OCI-LY7 (cell line): ENCODE results near the gene FAM3C. TPM values are rescaled to one million over a fixed set of nuclear protein-coding genes. Genes with fewer than 3 reads are reported as not detected.

Experiments
- BruUV-seq: library from RNA; stranded (reverse); fragments of 400-500 nt; replicated peaks from 2 replicates; lab custom pipeline; 2021; lab: Mats Ljungman, UMichigan
- CTCF ChIA-PET: fragments of 300-600 bp; sonication (Branson Sonifier 250); formaldehyde crosslinking; loops from one replicate; lab custom pipeline; 2022; ENCODE audit warnings: antibody characterized with exemption; ENCODE audit not compliant: unreplicated experiment; lab: Charles Lee
- POLR2A ChIA-PET: fragments of 300-600 bp; sonication (Branson Sonifier 250); formaldehyde crosslinking; loops from one replicate; lab custom pipeline; 2022; ENCODE audit warnings: antibody characterized with exemption; lab: Charles Lee
- DNase-seq: peaks from one replicate; pipeline ENCODE4 v3.0.0-alpha.2; 2015; ENCODE audit warnings: low spot score
- H2AFZ ChIP-seq: fragments of 200-600 bp; sonication (generic), shearing (Covaris generic); 2 replicates; pipeline ENCODE4 v1.6.1; 2014; ENCODE audit warnings: mild to moderate bottlenecking, antibody characterized with exemption, low read length, moderate library complexity
- H3K27ac ChIP-seq: fragments of 200-600 bp; sonication (generic); 2 replicates; pipeline ENCODE4 v1.5.1; 2014; ENCODE audit warnings: mixed run types, low read depth, mild to moderate bottlenecking, moderate library complexity, low read length, inconsistent platforms; ENCODE audit not compliant: poor library complexity, severe bottlenecking
- H3K36me3 ChIP-seq: fragments of 200-600 bp; sonication (generic); 2 replicates; pipeline ENCODE4 v1.6.1; 2014; ENCODE audit warnings: mild to moderate bottlenecking, antibody characterized with exemption, low read length, moderate library complexity, mixed read lengths; ENCODE audit not compliant: insufficient read depth
- H3K4me1 ChIP-seq: fragments of 200-600 bp; sonication (generic); 2 replicates; pipeline ENCODE4 v1.5.1; 2014; ENCODE audit warnings: mild to moderate bottlenecking, low read length; ENCODE audit not compliant: insufficient read depth, poor library complexity, severe bottlenecking
- H3K4me2 ChIP-seq: fragments of 200-600 bp; sonication (generic); 2 replicates; pipeline ENCODE4 v1.6.1; 2014; ENCODE audit warnings: mild to moderate bottlenecking, low read length
- H3K4me3 ChIP-seq: fragments of 200-600 bp; sonication (generic); 2 replicates; pipeline ENCODE4 v1.5.1; 2014; ENCODE audit warnings: mild to moderate bottlenecking, low read depth, low read length; ENCODE audit not compliant: poor library complexity, severe bottlenecking
- H3K79me2 ChIP-seq: fragments of 200-600 bp; sonication (generic); 2 replicates; pipeline ENCODE4 v1.6.1; 2016; ENCODE audit warnings: low read depth, mild to moderate bottlenecking, low read length, moderate library complexity, mixed read lengths; ENCODE audit not compliant: insufficient read depth
- H3K9me2 ChIP-seq: fragments of 200-600 bp; sonication (generic); 2 replicates; pipeline ENCODE4 v1.6.1; 2016; ENCODE audit warnings: mild to moderate bottlenecking, low read length, mixed read lengths; ENCODE audit not compliant: insufficient read depth
- H3K9me3 ChIP-seq: fragments of 200-600 bp; sonication (generic); 2 replicates; pipeline ENCODE4 v1.6.1; 2014; ENCODE audit warnings: mild to moderate bottlenecking, mixed run types, low read length, mixed read lengths
- H4K20me1 ChIP-seq: fragments of 200-600 bp; sonication (generic); 2 replicates; pipeline ENCODE4 v1.6.1; 2014; ENCODE audit warnings: mild to moderate bottlenecking, antibody characterized with exemption, low read length, moderate library complexity, mixed read lengths; ENCODE audit not compliant: insufficient read depth
- EZH2phosphoT487 ChIP-seq: fragments of 200-600 bp; sonication (generic); IDR thresholded peaks from 2 replicates; pipeline ENCODE4 v1.6.1; 2018; ENCODE audit warnings: low read depth, borderline replicate concordance, mild to moderate bottlenecking, mixed run types, antibody characterized with exemption, low read length, moderate library complexity, mixed read lengths
- intact Hi-C: fragments of 100-400 bp; cut with micrococcal nuclease; formaldehyde crosslinking; loops from one replicate; pipeline ENCODE4 v1.10.0; 2022; ENCODE audit not compliant: unreplicated experiment
- total RNA-seq, 2 experiments: library from RNA; depleted of rRNA in 1 of 2; stranded (reverse); fragments of >200 nt in 1 of 2; shearing (Covaris generic) in 1 of 2; gene quantifications; 2 replicates each; pipeline ENCODE4 v1.2.3, GENCODE V29; 2014 to 2022
- TF ChIP-seq, protein P1 (sequence below): fragments of 200-600 bp; sonication (generic); conservative IDR thresholded peaks from 2 replicates; pipeline ENCODE4 v1.5.1; 2014; ENCODE audit warnings: mild to moderate bottlenecking, antibody characterized with exemption, low read length, moderate library complexity, mixed read lengths

FAM3C gene
- total RNA-seq, 2 experiments from 2014 or later, result 18.1 to 27.6 TPM

DNA sequence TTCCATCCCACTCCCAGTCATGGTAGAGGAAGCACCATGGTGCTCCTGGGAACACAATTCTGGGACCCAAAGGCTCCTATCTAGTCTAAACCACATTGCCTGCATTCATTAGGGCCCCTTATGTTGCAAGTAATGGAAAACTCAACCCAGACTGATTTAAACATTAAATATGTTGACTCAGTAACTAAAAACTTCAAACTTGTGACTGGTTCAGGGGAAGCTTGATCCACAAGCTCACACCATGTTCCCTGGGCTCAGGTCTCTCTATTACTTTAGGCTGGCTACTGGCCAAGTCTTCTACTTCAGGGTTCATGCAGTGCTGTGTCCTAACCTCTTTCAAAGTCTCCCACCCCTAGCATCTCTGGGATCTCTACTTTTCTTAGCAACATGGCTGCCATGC is 54.2 kb downstream of the FAM3C start:
- Histone ChIP-seq H3K27ac (no peak overlapping the region), H4K20me1 (no peaks in the 10 kb centered on the region), H3K79me2 (no peaks in the 10 kb centered on the region), H2AFZ (no peak overlapping the region), H3K9me2 (no peaks in the 10 kb centered on the region), H3K4me3 (no peak overlapping the region), H3K4me1 (no peaks in the 10 kb centered on the region), H3K4me2 (no peak overlapping the region), H3K9me3 (no peaks in the 10 kb centered on the region), H3K36me3 (peaks cover 14% of the 10 kb centered on the region)
- no peak for DNase-seq
- ChIA-PET POLR2A (interaction anchor here (0.8 kb wide), 2 partner anchors 11 to 14 kb away, joined by 3 read pairs; no protein-coding TSS in a partner anchor), CTCF (no interaction called here)
- intact Hi-C loops, result no loop called here
- no peak for TF ChIP-seq EZH2phosphoT487
- TF ChIP-seq, protein P1, sequence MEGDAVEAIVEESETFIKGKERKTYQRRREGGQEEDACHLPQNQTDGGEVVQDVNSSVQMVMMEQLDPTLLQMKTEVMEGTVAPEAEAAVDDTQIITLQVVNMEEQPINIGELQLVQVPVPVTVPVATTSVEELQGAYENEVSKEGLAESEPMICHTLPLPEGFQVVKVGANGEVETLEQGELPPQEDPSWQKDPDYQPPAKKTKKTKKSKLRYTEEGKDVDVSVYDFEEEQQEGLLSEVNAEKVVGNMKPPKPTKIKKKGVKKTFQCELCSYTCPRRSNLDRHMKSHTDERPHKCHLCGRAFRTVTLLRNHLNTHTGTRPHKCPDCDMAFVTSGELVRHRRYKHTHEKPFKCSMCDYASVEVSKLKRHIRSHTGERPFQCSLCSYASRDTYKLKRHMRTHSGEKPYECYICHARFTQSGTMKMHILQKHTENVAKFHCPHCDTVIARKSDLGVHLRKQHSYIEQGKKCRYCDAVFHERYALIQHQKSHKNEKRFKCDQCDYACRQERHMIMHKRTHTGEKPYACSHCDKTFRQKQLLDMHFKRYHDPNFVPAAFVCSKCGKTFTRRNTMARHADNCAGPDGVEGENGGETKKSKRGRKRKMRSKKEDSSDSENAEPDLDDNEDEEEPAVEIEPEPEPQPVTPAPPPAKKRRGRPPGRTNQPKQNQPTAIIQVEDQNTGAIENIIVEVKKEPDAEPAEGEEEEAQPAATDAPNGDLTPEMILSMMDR, result no peak
- no TSS peak for BruUV-seq

DNA sequence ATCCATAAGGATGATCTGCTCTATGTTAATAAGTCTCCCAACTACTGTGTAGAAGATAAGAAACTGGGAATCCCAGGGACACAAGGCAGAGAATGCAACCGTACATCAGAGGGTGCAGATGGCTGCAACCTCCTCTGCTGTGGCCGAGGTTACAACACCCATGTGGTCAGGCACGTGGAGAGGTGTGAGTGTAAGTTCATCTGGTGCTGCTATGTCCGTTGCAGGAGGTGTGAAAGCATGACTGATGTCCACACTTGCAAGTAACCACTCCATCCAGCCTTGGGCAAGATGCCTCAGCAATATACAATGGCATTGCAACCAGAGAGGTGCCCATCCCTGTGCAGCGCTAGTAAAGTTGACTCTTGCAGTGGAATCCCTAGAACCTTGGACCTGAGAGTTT is 57.0 kb downstream of the FAM3C start:
- Histone ChIP-seq H3K79me2 (no peaks in the 10 kb centered on the region), H3K9me3 (no peaks in the 10 kb centered on the region), H3K4me2 (no peak overlapping the region), H4K20me1 (no peaks in the 10 kb centered on the region), H3K36me3 (peaks cover 8% of the 10 kb centered on the region; the same call in 1 of the 2 replicates), H2AFZ (no peak overlapping the region), H3K4me1 (no peaks in the 10 kb centered on the region), H3K9me2 (no peaks in the 10 kb centered on the region), H3K27ac (no peak overlapping the region), H3K4me3 (no peak overlapping the region)
- no peak for TF ChIP-seq EZH2phosphoT487
- TF ChIP-seq, protein P1, result no peak
- BruUV-seq, result no TSS peak
- DNase-seq, result no peak
- ChIA-PET POLR2A (no interaction called here), CTCF (no interaction called here)
- intact Hi-C loops, result loop anchor here (10.0 kb wide), 1 partner anchor 214 kb away; no protein-coding TSS in a partner anchor

DNA sequence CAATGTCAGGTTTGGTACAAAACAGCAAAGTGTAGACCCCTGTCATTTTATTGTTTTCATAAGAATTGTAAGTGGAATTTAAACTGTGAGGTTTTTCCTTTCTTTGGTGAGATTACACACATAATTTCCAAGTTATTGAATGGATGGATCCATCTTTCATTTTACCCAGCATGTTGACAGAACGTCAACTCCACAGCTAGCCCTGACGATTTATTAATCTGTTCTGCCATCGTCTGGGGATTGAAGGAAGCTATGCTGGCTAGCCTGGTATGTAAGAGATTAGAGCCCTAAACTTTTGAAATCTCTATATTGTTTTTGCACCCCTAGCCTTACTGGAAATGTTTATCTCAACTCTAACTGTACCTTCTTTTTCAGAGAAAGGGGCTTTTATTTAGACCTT is 58.7 kb downstream of the FAM3C start:
- BruUV-seq, result no TSS peak
- POLR2A ChIA-PET, result interaction anchor here (1.0 kb wide), 1 partner anchor 34 kb away, joined by 3 read pairs; no protein-coding TSS in a partner anchor
- Histone ChIP-seq H3K4me2 (no peak overlapping the region; the same call in 1 of the 2 replicates), H3K36me3 (peaks cover 4% of the 10 kb centered on the region; the same call in 1 of the 2 replicates), H3K4me3 (no peak overlapping the region), H3K9me3 (no peaks in the 10 kb centered on the region), H4K20me1 (no peaks in the 10 kb centered on the region), H3K4me1 (no peaks in the 10 kb centered on the region), H2AFZ (no peak overlapping the region), H3K9me2 (no peaks in the 10 kb centered on the region), H3K27ac (no peak overlapping the region), H3K79me2 (no peaks in the 10 kb centered on the region)
- TF ChIP-seq EZH2phosphoT487, result no peak
- TF ChIP-seq, protein P1, result peak; percentile 72
- DNase-seq, result peak; percentile 45
- CTCF ChIA-PET, result interaction anchor here (0.7 kb wide), 1 partner anchor 348 kb away, joined by 3 read pairs; no protein-coding TSS in a partner anchor
- intact Hi-C loops, result loop anchor here (10.0 kb wide), 1 partner anchor 213 kb away; no protein-coding TSS in a partner anchor
